Activated naive CD4-positive, alpha-beta T cell (primary cell): ENCODE results near the gene PLEKHO2.

ENCODE experiments used
- DNase-seq, 4 experiments: peaks; one replicate each; lab custom pipeline; 2025; lab: John Stamatoyannopoulos, UW

The PLEKHO2 gene

DNA sequence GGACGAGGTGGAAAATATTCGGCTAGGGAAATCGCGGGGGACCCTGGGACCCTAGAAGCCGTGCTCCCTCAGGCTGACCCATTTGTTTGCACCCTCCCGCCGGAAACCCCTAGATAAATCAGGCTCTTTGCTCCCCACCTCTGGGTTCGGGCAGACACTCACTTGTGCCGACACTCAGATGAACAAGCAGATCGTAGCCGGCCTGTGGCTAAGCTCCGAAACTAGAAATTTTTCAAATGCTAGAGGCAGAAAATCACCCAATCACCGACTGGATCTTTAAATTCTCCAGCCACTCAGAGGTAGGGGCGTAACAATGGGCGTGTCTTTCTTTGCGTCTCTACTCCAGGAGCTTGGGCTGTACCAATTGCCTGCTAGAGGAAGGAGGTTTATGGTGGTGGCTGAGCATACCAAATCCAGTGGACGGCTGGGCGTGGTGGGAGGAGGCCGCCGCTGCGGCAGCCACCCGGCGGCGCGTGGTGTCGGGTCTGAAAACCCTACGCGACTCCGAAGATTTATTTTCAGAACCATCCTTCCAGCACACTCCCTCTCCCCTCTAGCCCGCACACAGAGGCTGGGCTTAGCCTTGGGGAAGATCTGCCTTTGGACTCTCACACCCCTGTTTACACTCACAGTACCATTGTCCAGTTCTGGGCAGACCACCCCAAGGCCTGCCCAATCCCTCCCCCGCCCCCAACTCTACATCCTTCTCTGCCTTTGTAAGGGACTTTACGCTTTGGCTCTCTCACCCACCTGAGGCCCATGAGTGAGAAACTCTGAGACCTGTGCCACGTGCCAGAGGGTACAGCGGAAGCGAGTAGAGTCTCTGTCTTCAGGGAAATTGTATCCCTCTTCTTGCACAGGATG, 16.1 kb upstream of the PLEKHO2 start, which contains the start of gene PIF1:
TSS of gene PIF1 (minus strand) at position 217 of the 864 bp plus-strand sequence. CDS start 1,312 bp downstream, outside the sequence.
- peak in 3 of 4 experiments; percentile 31 to 66 (median 65) for DNase-seq

GRCh38 chr15:64828985-64829384, 12.7 kb upstream of the PLEKHO2 start:
- DNase-seq = no peak

GRCh38 chr15:64833690-64834089, 8.0 kb upstream of the PLEKHO2 start:
- DNase-seq = no peak

DNA sequence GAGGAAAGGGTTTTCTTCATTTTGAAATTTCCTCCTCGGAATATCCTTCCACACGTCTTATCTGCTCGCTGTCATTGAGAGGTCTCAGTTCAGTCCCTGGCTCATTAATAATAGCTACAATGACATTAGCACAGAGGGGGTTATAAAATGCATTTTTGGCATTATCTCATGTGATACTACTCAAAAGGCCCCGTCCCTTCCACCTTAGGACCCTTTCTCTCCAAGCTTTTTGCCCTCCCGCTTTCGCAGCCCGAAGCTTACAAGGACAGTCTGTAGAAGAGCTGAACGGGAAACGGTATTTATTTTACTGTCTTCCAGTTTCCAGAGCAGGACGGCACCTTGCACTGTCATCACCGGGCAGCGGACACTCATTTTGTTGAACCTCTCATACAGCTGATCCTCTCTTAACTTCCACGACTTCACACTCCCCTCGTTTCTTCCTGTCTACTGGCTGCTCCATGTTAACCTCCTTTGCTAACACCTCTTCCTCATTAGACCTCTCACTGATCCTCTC, 5.6 kb upstream of the PLEKHO2 start:
- no peak for DNase-seq

DNA sequence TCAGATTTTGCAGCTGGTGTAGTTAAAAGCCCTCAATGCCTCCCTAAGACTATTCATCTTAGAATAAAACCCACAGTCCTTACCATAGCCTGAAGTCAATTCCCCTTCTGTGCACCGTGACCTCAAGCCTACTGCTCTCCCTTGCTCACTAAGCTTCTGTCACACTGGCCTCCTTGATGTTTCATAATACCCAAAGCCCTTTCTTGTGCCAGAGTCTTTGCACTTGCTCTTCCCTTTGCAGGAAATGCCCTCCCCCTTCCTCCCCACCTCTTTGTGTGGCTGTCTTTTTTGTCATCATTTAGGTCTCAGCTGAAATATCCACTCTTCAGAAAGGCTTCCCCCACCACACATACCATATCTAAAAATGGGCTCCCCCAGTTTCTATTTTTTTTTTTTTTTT, 4.2 kb upstream of the PLEKHO2 start:
- DNase-seq = no peak

DNA sequence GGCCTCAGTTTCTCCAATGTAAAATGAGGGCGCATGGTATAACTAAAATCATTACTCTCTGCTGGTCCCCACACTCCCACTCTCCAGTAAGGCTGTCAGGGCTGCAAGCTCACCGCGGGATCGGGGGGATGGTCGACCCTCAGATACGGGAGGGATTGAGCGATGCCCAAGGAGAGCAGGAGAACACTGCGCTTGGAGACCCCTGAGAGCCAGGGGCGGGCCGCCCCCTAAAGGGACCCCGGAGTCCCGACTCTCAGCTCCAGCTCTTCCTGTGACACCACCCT, 713 bp upstream of the PLEKHO2 start:
- DNase-seq = no peak

GRCh38 chr15:64842096-64842939, 603 bp downstream of the PLEKHO2 start:
- no peak for DNase-seq

DNA sequence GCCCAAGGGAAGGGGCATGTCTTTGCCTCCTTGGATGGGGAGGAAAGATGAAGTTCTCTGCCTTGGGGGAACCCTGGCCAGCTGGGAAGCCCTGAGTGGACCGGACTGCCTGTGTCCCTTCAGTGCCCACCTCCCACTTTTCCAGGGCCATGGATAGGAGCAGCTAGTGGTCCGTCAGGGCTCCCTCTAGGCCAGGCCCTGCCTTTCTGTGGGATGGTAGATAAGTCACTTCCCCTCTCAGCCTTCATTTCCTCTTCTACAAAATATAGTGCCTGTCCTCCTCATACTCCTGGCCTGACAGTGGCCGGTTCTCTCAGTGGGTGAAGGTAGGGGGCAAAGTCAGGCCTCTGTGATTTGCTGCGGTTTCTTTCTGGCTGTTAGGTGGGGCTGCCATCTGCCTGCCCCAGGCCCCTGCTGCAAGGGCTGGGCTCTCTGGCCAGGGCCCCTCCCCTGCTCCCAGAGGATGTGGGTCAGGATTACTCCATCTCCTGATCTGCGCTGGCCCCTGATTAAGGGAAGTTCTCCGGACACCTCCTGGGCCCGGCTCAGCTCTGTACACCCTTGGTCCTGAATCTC, 1.4 kb downstream of the PLEKHO2 start:
- no peak for DNase-seq

DNA sequence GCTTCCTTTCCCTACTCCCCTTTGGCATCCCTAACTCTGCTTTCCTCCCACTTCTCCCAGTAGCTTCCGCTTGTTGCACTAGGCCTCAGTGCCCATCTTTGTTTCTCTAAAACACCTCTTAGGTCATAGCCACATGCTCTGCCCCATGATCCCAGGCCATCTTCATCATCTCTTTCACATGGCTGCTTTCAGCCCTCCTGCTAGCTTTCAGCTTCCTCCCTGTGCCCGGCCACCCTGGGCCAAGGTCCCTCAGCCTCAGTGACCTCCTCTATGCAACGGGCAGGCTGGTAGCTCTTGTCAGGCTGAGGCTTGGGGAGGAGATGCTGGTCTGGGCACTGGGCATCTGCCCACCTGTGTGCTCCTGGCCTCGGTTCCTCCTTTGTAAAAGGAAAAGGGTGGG, 2.3 kb downstream of the PLEKHO2 start:
- DNase-seq = no peak

GRCh38 chr15:64844576-64845145, 2.9 kb downstream of the PLEKHO2 start:
- no peak for DNase-seq

DNA sequence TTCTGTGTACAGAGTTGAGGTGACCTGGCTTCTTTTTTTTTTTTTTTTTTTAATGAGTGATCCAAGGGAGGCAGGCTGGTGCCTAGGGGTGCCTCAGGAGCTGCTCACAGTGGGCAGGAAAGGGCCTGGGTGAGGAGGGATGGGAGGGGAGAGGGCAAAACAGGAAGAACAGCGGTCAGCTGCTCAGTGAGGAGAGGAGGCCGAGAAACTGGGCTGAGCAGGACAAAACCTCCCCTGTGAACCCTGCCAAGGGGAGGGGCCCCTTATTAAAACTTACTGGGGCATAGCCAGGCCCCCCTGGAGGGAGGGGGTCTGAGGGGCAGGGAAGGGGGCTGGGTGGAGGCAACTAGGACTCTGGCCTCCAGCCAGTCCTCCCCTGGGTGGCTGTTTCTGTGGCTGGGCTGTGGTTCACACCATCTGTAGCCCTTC, 3.5 kb downstream of the PLEKHO2 start:
- DNase-seq = no peak

GRCh38 chr15:64845831-64846595, 4.3 kb downstream of the PLEKHO2 start:
- no peak for DNase-seq

GRCh38 chr15:64847016-64847415, 5.3 kb downstream of the PLEKHO2 start:
- no peak for DNase-seq

GRCh38 chr15:64847448-64847847, 5.7 kb downstream of the PLEKHO2 start:
- no peak for DNase-seq

DNA sequence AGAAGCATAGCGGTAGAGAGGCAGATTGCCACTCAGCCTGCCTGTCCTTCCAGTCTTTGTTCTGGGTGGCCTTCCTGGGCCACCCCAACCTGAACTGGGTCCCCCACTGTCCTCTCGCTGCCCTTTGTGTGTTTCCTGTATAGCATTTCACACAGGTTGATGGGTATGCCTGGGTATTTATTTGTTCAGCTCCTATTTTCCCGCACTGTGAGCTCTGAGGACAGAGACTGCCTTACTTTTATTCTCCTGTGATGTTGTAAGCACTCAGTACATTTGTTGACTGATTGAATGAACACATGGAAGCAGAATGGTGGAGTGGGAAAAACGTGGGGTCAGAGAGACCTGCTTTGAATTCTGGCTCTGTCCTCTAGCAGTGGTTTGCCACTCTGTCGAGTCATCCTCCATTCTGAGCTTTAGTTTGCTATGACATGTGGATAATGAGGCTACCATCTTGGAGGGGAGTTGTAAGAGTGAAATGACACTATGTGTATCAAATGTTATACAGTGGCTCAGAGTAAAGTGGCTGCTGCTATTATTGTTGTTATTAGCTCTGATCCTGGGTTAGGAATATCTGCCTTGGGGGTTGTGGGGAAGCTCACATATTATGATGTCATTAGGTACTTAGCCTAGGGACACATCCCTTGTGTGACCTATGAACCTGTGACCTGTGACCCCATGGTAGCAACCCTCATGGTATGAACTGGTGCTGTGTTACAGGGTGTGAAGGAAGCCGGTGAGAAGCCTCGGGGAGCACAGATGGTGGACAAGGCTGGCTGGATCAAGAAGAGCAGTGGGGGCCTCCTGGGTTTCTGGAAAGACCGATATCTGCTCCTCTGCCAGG, 6.4 kb downstream of the PLEKHO2 start:
- DNase-seq = no peak

GRCh38 chr15:64850778-64851502, 9.2 kb downstream of the PLEKHO2 start:
- no peak for DNase-seq

DNA sequence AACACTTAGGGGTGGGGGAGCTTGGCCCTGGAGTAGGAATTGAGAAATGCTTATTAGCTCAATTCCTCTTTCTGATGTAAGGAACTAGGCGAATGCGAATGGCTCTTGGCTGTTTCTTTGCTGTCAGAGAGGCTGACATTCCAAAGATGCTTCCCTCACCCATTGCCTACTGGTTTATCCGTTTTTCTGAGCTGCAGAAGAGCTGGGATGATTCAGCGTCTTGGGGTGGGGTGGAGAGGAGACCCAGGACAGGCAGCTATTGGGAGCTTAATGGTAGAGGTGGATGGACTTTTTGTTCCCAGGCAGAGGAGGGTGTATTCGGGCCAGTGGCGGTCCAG, 9.8 kb downstream of the PLEKHO2 start:
- no peak for DNase-seq

- no peak for DNase-seq
These were observed 12.3 kb downstream of the PLEKHO2 start for GRCh38 chr15:64854041-64854440.

GRCh38 chr15:64854526-64854925, 12.8 kb downstream of the PLEKHO2 start:
- DNase-seq = no peak
